ENCODE results near the gene RAB17.

RAB17 gene, protein sequence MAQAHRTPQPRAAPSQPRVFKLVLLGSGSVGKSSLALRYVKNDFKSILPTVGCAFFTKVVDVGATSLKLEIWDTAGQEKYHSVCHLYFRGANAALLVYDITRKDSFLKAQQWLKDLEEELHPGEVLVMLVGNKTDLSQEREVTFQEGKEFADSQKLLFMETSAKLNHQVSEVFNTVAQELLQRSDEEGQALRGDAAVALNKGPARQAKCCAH

DNA sequence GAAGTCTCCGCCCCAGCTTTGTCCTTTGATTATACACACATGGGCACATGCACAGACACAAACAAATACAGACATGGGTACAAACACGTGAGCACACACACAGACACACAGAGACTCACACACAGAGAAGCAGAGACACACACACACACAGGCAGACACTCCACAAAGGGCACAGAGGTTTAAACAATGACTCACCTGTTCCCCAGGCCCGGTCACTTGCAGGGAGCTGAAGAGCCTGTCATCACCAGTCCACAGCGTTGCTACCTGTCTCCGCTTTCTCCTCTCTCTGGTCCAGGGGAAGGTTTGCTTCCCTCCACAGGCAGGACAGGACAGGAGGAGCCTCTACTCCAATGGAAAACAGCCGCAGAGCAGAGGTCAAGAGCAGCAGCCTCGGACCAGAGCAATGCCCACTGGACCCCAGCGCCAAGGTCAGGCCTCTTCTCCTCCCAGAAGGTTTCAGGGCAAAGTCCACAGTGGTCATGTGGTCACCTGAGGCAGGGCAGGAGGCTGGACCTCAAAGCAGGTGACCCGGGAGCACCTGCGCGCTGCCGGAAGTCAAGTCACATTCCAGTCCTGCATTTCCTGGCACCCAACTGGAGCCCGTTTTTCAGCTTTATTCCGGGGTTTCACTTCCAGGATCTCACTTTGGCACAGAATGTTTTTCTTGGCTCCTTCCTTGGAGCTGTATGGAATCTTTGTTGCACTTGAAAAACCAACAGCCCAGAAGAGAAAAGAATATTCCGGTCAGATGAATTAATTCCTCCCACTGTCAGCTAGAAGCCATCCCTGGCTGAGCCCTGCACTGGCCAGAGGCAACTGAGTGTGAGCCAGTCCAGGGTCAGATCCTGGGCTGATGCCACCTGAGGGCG, at the start of gene RAB17:
TSS of gene RAB17 (minus strand) at position 463 of the 869 bp plus-strand sequence. CDS start 4,580 bp downstream, outside the sequence.
- no peak for DNase-seq (ENCODE audit: low spot score)

DNA sequence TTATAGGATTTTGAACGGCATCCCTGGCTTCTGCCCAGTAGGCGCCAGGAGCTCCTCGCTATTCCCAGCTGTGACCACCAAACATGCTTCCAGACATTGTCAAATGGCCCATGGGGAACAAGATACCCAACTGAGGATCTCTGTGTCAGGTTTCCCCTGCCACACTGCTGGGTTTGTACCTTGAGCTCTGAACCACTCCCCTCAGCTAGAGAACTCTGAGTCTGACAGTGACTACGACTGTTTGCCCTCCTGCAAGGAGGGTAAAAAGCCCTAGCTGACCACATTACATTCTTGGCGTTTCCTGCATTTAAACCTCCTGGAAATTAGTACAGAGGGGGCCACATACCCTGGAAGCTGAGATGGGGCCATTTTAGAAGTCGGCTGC, 49.3 kb upstream of the RAB17 start:
- no peak for DNase-seq (ENCODE audit: low spot score)

DNA sequence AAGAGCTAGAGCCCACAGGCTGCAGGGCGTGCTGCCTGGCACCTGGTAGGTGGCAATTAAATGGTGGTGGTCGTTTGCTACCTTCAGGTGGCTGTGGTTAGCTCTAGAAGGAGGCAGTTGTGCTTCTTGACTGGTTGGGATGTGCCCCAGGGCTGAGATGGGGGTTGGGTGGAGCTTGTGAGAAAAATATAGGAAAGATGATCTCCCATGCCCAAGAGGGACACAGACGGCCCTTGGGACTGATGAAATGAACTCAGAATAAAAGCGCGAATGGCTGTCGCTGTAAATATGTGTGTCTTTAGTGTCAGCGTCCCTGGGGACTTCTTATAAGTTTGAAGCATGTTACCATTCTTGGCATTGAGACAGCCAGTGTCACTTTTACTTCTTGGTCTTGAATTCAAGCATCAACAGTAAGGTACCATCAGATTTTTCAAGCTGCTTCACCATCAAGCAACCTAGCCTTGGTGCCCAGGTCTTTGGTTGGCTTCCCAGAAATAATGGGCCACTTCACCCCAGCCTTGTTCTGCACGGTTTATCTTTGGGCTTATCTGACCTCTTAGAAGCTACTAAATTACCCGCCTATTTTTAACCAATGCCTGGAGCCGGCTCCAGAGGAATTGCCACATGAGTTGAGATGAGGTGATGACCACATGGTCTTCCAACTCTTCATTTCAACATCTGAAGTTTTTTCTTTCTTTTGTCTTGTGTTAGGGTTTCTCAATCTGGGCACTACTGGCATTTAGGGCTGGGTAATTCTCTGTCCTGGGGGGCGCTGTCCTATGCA, 48.7 kb upstream of the RAB17 start:
- no peak for DNase-seq (ENCODE audit: low spot score)

DNA sequence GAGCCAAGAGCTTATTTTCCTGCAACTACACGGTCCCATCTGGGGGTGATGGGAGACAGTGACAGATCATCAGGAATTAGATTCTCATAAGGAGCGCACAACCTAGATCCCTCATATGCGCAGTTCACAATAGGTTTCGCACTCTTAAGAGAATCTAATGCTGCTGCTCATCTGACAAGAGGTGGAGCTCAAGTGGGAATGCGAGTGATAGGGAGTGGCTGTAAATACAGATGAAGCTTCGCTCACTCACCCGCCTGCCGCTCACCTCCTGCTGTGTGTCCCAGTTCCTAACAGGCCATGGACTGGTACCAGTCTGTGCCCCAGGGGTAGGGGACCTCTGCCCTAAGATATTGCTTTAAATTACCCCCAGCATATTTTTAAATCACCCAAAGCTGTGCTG, 47.6 kb upstream of the RAB17 start:
- no peak for DNase-seq (ENCODE audit: low spot score)

DNA sequence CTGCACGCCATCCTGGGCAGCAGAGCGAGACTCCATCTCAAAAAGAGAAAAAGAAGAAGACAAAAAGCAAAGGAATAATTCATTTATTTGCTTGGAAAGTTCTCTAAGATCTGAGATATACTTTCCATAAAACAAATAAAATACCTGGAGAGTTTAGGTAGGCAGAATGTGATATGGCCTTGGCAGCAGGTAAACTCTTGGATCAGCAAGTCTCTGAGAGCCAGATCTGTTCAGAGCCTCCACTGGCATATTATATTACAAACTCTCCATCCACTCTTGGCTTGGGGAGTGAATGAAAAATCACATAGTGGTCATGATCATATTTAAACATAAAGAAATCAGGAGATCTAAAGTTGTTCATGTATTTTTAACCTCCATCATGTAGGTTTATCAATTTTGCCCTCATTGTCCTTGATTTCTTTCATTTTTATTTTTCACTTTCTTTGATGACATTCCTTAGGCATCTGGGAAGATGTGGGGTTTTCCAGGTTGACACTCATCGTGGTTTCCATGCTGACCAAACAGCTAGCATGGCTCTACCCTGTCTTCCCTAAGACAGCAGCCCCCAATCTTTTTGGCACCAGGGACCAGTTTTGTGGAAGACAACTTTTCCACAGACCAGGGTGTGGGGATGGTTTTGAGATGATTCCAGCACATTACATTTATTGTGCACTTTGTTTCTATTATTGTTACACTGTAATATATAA, 47.0 kb upstream of the RAB17 start:
- no peak for DNase-seq (ENCODE audit: low spot score)

DNA sequence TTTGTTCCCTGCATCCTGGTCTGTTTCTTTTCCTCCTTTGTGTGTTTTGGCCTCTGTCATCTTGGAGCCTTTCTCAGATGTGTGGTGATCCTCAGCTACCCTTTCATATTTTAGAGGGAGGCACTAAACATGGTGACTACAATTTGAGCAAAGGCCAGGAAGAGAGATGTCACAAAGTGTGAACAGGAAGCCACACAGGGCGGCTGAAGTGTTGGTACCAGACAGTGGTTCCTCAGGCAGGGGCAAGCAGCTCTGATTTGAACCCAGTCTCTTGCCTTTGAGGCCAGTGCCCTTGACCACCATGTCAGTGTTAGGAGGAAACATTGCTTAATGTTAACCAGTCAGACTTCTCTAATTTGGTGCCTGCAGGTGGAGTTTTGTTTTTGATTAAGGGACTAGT, 46.0 kb upstream of the RAB17 start:
- no peak for DNase-seq (ENCODE audit: low spot score)

DNA sequence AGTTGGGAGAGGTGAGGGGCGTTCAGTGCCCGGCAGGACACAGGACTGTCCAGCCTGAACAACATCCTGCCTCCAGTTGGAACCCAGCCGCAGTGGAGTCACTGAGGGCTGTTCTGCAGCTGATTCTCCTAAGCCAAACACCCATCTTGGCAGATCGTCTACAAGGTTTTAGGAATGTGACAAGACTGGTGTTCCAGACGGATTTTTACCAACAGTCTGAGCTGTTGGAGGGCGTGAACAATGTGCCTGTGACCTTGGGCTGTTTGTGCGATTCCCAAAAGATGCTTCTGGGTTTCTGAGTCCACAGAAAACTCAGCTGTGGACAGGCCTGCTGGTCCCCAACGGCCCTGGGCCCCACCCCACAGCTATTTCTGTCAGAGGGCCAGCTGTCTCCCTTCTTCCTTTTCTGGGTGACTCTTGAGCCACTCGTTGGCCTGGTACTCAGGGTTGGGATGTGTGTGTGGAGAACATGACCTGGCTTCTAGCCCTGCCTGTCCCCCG, 42.6 kb upstream of the RAB17 start:
- DNase-seq (ENCODE audit: low spot score) = no peak

DNA sequence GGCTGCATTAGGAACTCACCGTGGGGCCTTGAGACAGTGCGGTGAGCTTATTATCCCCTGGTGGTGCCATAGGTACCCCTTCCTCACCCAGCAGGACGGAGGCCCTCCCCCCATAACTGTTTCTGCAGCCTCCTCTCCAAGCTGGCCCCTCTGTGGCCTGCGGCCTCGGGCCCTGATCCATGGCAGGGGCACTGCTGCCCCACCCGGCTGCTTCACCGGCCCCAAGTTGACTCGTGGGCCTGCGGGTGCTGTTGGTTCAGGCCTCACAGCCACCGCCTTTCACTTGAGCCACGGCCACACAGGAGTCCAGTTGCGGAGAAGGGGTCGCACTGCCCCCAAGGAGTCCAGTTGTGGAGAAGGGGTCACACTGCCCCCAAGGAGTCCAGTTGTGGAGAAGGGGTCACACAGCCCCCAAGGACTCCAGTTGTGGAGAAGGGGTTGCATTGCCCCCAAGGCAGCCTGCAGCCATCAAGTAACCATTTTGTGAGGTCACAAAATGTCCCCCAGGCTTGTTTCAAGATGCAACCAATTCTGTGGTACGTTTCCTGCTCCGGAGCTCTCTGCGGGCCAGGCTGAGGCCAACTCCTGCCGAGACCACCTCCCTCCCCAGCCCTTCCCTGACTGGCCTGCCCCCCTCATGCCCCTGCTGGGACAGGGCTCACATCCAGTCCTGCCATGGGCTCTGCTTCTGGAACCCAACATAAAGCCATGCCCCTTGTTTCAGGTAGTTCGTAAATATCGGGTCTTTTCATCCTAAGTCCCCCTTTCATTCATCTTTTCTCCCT, 41.5 kb upstream of the RAB17 start:
- no peak for DNase-seq (ENCODE audit: low spot score)

DNA sequence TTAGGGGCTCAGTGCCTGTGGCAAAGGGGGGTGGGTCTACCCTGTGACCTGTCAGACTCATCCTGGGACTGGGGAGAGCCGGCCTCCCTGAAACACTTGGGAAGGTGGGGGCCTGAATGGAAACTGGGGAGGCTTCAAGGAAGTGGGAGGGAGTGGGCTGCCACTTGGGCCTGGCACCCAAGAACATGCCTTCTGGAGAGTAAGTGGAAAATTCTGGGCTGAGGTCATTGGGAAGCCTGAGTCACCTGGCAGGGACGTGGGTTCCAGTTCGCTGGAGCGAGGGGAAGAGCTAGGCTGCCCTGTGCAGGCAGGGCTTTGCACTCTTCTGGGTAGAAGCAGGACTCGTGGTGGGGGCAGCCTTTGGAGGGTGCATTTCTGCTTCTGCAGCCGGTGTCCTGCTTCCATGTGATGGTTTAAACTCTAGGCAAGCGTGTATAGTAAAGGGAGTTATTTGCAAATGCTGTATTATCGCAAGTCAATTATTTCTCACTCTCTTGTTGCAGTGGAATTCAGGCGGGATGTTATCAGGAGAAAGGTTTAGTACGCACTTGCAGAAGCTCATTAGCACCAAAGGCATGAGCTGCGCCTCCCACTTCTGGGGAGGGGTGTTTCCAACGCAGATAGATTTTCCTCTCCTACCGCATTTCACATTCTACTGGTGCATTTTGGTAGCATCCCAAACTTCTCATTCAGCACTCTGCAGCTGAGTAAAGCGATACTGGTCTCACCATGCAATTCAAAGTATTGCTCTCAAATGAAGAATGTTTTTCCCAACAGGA, 40.7 kb upstream of the RAB17 start:
- no peak for DNase-seq (ENCODE audit: low spot score)

DNA sequence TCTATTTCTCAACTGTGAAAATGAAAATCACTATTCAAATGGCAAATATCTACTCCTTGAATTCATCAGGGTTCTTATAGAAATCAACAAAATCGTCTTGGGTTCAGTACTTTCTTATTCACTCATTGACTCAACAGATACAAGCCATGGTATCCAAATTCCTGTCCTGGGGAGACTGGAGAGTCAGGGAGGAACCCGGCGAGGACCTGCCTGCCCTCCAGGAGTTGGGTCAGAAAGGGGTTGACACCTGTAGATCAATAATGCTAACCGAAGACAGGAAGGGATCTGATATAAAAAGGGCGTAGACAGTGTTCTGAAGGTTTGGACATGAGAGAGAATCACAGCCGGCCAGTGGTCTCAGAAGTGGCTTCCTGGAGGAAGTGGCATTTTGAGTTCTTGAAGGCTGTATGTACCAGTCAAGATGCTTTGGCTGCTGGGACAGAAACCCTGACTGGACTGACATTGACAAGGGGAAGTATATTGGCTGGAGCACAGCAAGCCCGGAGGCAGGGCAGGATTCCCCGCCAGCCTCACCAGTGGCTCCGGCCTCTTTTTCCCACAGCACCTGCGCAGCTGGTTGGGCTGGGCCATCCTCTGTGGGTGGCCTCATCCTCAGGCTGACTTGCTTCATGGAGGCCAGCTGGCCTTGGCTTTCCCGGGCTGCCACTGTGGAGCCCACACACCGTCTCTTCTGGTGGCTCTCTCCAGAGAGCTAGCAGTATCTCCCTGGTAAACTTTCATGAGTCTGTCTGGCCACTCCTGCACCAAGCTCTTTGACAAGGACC, 39.9 kb upstream of the RAB17 start:
- no peak for DNase-seq (ENCODE audit: low spot score)

DNA sequence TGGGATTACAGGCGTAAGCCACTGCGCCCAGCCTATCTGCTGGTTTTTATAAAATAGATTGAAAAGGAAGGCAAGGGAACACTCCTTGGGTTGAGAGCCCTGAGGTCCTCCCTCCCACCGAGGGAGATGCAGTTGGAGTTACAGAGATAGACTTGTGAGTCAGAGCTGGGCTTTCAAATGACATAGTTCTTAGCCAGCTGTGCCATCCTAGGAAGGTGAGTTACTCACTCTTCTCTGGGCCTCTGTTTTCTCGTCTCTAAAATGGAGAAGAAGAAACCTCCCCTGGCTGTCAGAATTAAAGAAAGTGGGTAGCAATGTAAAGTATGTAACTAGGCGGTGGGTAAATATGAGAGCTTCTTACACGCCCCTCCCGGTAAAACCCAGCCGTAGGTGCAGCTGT, 39.2 kb upstream of the RAB17 start:
- DNase-seq (ENCODE audit: low spot score) = no peak

DNA sequence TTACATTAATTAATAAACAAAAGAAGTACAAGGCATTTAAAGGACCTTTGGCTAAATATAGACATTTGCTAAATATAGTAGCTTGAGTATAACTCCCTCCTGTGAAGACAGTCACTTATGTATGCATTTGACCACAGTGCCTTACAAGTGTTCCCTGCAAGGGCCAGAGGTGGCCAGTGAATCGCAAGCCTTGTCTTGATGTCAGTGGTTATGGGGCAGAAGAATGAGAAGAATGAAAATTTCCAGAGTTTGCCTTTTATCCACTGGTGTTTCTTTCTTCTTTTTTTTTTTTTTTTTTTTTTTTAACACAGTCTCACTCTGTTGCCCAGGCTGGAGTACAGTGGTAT, 38.6 kb upstream of the RAB17 start:
- DNase-seq (ENCODE audit: low spot score) = no peak

DNA sequence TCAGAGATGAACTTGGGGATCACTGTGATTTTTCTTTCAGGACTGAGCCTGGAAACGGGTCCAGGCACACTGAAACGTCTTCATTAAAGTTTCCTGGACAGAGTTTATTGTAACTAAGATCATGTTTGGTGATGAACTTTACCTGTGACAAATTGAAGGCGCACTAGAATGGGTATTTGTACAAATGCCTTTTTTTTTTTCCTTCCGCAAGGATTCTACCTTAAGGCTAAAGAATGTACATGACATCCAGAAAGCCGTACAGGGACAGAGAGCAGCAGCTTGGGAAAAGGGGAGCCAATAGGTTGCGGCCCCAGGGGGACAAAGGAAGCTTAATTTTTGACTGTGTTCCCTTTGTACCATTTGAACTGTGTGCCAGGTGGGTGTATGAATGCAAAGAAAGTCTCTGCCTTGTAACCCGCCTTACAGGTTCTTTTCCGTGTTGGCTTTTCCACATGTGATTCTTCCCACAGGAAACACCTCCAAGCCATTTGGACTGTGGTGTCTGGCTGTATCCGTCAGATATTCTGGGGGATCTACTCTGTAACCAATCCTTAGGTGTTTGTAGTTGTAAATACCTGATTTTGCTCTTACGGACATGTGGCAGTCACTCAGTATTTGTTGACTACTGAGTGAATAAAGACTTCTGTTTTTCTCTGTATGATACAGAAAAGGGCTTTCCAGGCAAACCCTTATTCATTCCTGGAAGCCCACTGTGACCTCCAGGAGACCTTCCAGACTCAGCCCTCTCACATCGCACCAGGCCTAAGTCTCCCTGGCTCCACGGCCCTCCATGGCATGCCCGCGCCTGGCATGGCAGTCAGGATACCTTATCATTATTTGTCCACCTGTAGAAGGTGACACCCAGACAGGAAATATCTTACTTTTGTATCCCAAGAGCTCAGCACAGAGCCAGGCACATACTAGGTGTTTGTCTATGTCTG, 38.0 kb upstream of the RAB17 start:
- no peak for DNase-seq (ENCODE audit: low spot score)

DNA sequence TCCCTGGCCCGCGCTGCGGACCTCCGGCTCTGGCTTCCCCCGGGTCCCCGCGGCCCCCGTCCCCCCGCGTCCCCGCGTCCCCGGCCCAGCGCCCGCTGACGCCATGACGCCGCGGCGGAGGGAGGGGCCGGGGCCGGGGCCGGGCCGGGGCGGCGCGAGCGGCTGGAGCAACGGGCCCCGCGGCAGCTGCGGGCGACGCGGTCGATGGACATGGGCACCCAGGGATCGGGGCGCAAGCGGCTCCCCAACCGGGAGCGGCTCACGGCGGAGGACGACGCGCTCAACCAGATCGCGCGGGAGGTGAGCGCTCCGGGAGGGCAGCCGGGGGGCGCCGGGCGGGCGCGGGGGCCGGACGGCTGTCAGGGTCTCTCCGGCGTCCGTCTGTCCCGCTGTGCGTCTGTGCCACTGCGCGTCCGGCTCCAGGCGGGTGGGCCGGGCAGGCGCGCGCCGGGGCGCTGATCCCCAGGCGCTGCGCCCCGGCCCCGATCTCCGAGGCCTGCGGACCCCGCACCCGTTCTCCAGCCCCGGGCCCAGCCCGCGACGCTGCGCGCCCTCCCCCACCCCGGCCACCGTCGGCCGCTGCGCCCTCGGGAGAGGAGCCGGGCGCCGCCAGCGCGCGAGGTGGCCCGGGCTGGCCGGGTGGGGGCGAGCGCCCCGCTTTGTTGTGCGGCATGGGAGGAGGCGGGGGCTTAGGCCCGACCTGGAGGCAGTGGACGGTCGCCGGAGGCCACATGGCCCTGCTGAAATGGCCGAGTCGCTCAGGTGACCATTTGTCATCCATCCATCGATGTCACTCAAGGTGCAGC, 37.1 kb upstream of the RAB17 start, which contains the start of gene LRRFIP1:
TSS of gene LRRFIP1 (plus strand) at position 147 of the 806 bp plus-strand sequence. CDS start at position 205, 58 bp downstream.
- peak; percentile 69 for DNase-seq (ENCODE audit: low spot score)

DNA sequence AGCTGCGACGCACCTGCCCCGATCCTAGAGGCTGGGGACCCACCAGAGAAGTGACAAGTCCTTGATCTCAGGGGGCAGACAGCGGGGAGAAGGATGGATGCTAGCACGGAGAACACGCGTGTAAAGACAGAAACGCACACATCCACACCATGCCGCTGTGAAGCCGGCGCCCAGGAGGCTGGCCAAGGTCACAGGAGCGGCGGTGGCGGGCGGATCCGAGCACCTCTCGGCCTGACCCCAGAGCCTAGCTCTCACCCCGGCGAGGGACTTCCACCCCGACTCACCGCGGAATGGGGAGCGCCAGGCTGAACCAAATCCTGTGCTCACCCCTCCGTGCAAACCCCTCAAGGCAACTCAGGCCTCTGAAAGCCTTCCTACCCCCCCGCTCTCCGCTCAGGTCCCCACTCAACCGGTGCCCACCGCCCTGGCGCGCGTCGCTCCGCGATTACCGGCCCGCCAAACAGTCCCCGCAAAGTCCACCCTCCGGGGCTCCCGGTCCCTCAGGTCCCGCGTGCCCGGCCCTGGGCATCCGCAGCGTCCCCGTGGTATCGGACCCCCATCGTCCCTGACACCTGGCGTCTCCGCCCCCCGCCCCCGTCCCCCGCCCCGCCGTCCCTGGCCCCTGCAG, 36.4 kb upstream of the RAB17 start:
- no peak for DNase-seq (ENCODE audit: low spot score)

DNA sequence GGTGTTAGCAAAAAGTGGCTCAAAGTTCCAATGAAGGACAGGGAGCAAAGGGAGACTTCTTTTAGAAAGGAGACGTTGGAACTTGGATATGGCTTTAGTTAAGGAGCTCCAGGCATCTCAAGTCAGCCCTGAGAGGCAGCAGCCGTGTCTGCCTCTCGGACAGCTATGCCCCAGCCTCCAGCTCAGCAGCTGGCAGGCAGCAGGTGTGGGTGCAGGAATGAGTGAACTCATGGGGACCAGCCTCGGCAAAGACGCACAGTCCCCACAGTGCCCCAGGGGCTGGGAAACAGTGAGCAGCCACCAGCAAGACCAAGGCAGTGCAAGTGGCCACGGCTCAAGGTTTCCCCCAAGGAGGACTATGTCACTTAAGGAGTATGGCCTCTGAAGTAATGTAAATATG, 35.2 kb upstream of the RAB17 start:
- no peak for DNase-seq (ENCODE audit: low spot score)

DNA sequence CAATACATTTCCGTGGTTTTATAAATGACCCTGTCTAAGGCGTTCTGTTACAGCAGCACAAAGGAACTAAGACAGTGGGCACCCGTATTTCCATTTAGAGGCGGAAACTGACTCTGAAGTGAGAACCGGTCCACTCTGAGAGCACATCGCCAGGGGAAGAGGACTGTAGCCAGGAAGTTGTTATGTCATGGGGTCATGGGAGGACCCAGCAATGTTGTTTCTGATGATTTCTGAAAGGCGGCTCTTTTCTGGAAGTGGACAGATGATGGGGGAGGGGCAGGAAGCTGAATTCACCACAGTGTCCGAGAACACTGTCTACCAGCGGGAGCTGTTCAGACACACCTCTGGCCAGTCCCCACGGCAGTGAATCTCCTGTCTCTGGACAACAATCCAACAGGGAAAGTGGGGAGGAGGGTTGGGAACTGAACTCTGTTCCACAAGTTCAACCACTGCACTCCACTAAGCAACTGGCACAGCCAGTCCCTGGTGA, 34.7 kb upstream of the RAB17 start:
- no peak for DNase-seq (ENCODE audit: low spot score)

All from D341Med (cell line).